GM19438 (cell line): Measurements from ENCODE around the gene NFIX.
"Not testable (repeated sequence)": the region's sequence is repeated elsewhere in the genome, so short reads cannot be mapped to it uniquely, and the experiment has no call there.

Source experiments
- ATAC-seq: cut with Tn5 transposase; IDR thresholded peaks from one replicate; pipeline ENCODE4 v1.9.1; 2021; ENCODE audit warnings: low read depth; ENCODE audit not compliant: unreplicated experiment

The NFIX gene

DNA sequence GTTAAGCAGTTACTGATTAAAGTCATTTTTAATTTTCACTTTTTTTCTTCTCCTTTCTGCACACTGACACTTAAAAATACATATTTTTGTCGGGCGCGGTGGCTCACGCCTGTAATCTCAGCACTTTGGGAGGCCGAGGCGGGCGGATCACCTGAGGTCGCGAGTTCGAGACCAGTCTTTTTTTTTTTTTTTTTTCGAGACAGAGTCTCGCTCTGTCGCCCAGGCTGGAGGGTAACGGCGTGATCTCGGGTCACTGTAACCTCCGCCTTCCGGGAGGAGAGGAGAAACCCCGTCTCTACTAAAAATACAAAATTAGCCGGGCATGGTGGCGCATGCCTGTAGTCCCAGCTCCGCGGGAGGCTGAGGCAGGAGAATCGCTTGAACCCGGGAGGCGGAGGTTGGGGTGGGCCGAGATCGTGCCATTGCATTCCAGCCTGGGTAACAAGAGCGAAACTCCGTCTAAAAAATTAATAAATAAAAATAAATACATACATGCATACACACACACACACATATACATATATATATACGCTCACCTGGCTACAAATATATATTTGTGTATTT lies 37.8 kb upstream of the NFIX start:
- ATAC-seq = not testable (repeated sequence)

GRCh38 chr19:12959481-12959880 lies 35.8 kb upstream of the NFIX start:
- ATAC-seq = no peak

GRCh38 chr19:12965017-12965811 lies 30.1 kb upstream of the NFIX start:
- ATAC-seq = peak; percentile 62

- ATAC-seq = no peak
Observed at GRCh38 chr19:12965812-12966135, 29.5 kb upstream of the NFIX start.

- no peak for ATAC-seq
Observed at GRCh38 chr19:12967907-12968306, 27.4 kb upstream of the NFIX start.

DNA sequence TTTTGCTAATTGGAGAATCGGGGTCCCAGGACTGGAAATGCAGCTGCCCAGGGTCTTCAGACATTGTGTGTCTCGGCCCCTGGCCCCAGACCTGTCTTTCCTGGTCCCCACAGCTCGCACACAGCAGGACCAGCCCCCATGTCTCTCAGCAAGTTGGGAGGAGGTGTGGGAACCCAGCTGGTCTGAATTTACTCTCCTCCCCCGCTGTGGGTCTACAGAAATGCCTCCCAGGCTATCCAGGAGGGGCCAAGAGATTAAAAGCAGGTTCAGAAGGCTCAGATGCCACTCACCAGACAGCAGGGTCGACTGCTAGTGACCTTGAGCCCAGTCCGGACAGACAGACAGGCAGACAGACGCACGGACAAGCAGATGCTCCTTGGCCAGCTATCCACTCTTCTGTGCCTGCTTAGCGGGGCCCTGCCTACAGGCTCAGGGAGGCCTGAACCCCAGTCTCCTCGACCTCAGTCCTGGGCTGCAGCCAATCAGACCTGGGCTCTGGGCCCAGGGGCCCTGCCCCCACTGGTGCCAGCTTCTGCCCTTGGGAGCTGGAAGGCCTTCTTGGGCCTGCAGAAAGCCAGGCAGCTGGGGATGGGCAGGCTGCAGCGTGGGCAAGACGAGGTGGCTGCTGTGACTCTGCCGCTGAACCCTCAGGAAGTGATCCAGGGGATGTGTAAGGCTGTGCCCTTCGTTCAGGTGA lies 25.8 kb upstream of the NFIX start, which contains the start of gene DAND5:
Gene DAND5 (plus strand): TSS at position 285 of the 697 bp plus-strand sequence. CDS start 85 bp downstream, at position 370.
- no peak for ATAC-seq

GRCh38 chr19:12970070-12970820 lies 25.0 kb upstream of the NFIX start:
- no peak for ATAC-seq

- no peak for ATAC-seq
Observed at GRCh38 chr19:12973236-12973635, 22.0 kb upstream of the NFIX start.

GRCh38 chr19:12974301-12975220 lies 20.7 kb upstream of the NFIX start:
- ATAC-seq = no peak

- no peak for ATAC-seq
Observed at GRCh38 chr19:12975221-12975741, 20.0 kb upstream of the NFIX start.

GRCh38 chr19:12976109-12976508 lies 19.2 kb upstream of the NFIX start:
- not testable (repeated sequence) for ATAC-seq

DNA sequence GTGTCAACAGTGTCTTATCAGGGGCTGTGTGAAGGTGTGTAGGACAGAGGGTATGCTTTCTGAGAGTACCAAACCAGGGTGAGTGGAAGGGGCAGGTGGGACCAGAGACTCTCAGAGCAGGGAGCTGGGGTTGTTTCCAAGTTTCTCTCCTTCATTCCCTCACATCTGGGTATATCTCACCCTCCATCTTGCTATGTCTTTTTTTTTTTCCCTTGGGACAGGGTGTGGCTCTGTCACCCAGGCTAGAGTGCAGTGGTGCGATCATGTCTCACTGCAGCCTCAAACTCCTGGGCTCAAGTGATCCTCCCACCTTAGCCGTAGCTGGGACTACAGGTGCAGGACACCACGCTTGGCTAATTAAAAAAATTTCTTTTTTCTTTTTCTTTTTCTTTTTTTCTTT lies 15.3 kb upstream of the NFIX start:
- no peak for ATAC-seq

- ATAC-seq = no peak
Observed at GRCh38 chr19:12982648-12983047, 12.6 kb upstream of the NFIX start.

- ATAC-seq = no peak
Observed at GRCh38 chr19:12983091-12983490, 12.2 kb upstream of the NFIX start.

GRCh38 chr19:12983542-12984142 lies 11.6 kb upstream of the NFIX start:
- ATAC-seq = no peak

- ATAC-seq = no peak
Observed at GRCh38 chr19:12984143-12984627, 11.1 kb upstream of the NFIX start.

DNA sequence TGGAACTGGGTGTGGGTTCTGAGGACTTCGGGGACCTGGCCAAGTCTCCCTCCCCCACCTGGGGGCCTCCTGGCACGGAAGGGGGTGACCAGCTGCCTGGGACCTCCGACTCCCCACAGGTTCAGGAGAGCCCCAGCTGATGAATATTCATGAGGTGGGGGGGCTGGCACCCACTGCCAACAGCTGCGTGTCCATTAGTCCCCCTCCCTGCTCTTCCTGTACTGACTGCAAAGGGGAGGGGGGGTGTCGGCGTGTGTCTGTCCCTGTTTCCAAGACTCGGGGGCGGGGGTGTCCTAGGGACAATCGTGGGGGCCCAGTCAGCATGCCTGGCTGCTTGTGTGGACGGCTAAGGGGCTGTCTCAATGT lies 10.6 kb upstream of the NFIX start:
- no peak for ATAC-seq

GRCh38 chr19:12985049-12985776 lies 10.1 kb upstream of the NFIX start:
- no peak for ATAC-seq

DNA sequence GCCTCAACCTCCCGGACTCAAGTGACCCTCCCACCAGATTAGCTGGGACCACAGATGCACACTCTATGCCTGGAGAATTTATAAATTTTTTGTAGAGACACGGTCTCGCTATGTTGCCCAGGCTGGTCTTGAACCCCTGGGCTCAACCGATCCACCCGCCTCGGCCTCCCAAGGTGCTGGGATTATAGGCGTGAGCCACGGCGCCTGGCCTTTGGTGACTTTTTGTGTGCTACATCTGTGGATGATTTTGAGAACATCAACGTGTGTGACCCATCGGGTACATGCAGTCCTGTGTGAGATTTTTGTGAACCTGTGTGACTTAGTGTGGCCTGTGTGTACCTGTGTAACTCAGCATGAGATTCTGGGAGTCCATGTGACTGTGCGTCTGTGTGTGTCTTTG lies 8.5 kb upstream of the NFIX start:
- no peak for ATAC-seq
